GM18870 (cell line): Measurements from ENCODE around the gene KIF11.
"Not testable (repeated sequence)": the region's sequence is repeated elsewhere in the genome, so short reads cannot be mapped to it uniquely, and the experiment has no call there.

Experiments used
- ATAC-seq: cut with Tn5 transposase; IDR thresholded peaks from one replicate; pipeline ENCODE4 v1.9.1; 2021; ENCODE audit warnings: moderate library complexity; ENCODE audit not compliant: unreplicated experiment

KIF11 gene

GRCh38 chr10:92592761-92593618 is at the start of gene KIF11:
TSS of gene KIF11 (plus strand) at chr10:92593130. CDS start at chr10:92593376, 246 bp downstream.
- ATAC-seq = peak; percentile 82

- ATAC-seq = no peak
Measured at GRCh38 chr10:92544296-92544695, 48.6 kb upstream of the KIF11 start.

GRCh38 chr10:92545556-92545955 is 47.4 kb upstream of the KIF11 start:
- no peak for ATAC-seq

- ATAC-seq = no peak
Measured at GRCh38 chr10:92547676-92548075, 45.3 kb upstream of the KIF11 start.

GRCh38 chr10:92550924-92551323 is 42.0 kb upstream of the KIF11 start:
- no peak for ATAC-seq

- ATAC-seq = no peak
Measured at GRCh38 chr10:92552310-92552709, 40.6 kb upstream of the KIF11 start.

GRCh38 chr10:92553959-92554358 is 39.0 kb upstream of the KIF11 start:
- no peak for ATAC-seq

GRCh38 chr10:92559046-92559445 is 33.9 kb upstream of the KIF11 start:
- ATAC-seq = no peak

GRCh38 chr10:92562424-92562823 is 30.5 kb upstream of the KIF11 start:
- no peak for ATAC-seq

GRCh38 chr10:92567952-92568600 is 24.9 kb upstream of the KIF11 start:
- ATAC-seq = peak; percentile 74

- ATAC-seq = no peak
Measured at GRCh38 chr10:92569071-92569470, 23.9 kb upstream of the KIF11 start.

GRCh38 chr10:92569663-92570062 is 23.3 kb upstream of the KIF11 start:
- ATAC-seq = not testable (repeated sequence)

- no peak for ATAC-seq
Measured at GRCh38 chr10:92571649-92572048, 21.3 kb upstream of the KIF11 start.

GRCh38 chr10:92572362-92573090 is 20.4 kb upstream of the KIF11 start:
- ATAC-seq = no peak

GRCh38 chr10:92573091-92573797 is 19.7 kb upstream of the KIF11 start:
- no peak for ATAC-seq

- peak; percentile 49 for ATAC-seq
Measured at GRCh38 chr10:92573798-92574547, 19.0 kb upstream of the KIF11 start, which contains the start of gene IDE. TSS of gene IDE (minus strand) at chr10:92574093. CDS start at chr10:92574019, 74 bp downstream.

- peak; percentile 29 for ATAC-seq
Measured at GRCh38 chr10:92574548-92575261, 18.2 kb upstream of the KIF11 start.

- no peak for ATAC-seq
Measured at GRCh38 chr10:92575961-92576360, 17.0 kb upstream of the KIF11 start.

- ATAC-seq = not testable (repeated sequence)
Measured at GRCh38 chr10:92582347-92582746, 10.6 kb upstream of the KIF11 start.
